Measurements from ENCODE around the gene HBE1. TPM values are rescaled to one million over a fixed set of nuclear protein-coding genes. Genes with fewer than 3 reads are reported as not detected.

HBE1 gene
- total RNA-seq, 1 donor from 2014 or later = not detected

DNA sequence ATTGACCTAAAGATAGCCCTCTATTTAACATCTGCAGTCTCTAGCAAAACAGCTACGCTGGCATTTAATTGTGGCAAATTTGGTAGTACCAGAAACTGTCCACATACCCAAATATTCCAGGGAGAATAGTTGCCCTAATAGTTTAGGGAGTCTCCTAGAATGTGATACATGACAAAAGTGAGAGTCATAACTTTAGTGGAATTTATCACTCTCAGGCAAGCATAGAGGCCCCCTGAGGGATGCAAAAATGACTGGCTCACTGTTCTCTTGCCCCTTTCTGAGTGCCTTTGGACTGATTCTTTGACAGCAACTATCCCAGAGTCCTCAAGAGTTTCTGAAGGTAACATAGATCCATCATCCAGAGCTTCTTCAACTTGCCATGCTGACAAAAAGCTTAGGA lies 34.3 kb upstream of the HBE1 start:
- no peaks in the 10 kb centered on the region for H3K9me3 Mint-ChIP-seq (ENCODE audit: unreplicated experiment)
- H3K36me3 Mint-ChIP-seq (ENCODE audit: unreplicated experiment) = no peaks in the 10 kb centered on the region
- TF ChIP-seq, protein P1, sequence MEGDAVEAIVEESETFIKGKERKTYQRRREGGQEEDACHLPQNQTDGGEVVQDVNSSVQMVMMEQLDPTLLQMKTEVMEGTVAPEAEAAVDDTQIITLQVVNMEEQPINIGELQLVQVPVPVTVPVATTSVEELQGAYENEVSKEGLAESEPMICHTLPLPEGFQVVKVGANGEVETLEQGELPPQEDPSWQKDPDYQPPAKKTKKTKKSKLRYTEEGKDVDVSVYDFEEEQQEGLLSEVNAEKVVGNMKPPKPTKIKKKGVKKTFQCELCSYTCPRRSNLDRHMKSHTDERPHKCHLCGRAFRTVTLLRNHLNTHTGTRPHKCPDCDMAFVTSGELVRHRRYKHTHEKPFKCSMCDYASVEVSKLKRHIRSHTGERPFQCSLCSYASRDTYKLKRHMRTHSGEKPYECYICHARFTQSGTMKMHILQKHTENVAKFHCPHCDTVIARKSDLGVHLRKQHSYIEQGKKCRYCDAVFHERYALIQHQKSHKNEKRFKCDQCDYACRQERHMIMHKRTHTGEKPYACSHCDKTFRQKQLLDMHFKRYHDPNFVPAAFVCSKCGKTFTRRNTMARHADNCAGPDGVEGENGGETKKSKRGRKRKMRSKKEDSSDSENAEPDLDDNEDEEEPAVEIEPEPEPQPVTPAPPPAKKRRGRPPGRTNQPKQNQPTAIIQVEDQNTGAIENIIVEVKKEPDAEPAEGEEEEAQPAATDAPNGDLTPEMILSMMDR (IDR thresholded peaks at IDR 0.05) = no peak
- peaks cover 28% of the 10 kb centered on the region for H3K27me3 Mint-ChIP-seq (ENCODE audit: unreplicated experiment)
- H3K4me1 Mint-ChIP-seq (ENCODE audit: unreplicated experiment) = no peaks in the 10 kb centered on the region
- no peak for DNase-seq (ENCODE audit: extremely low spot score, unreplicated experiment)
- no peak overlapping the region for H3K4me3 Mint-ChIP-seq (ENCODE audit: unreplicated experiment)
- H3K27ac Mint-ChIP-seq (ENCODE audit: unreplicated experiment) = no peak overlapping the region

DNA sequence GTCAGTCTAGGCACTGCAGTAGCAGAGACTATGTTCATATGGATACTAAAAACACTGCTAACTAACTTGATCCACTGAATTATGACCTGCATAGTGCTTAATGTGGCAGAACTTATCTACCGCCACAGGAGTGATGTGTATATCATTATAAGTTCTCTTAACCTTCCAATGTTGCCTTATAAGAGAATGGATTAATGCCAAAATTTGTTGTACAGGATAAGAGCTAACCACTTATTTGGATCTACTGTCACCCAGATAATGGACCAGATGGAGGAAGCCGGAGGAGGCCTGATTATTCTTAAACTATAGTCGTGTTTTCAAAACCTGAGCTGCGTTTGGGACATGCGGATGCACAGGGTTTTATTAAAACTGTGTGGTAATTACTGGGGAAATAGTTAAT lies 33.9 kb upstream of the HBE1 start:
- TF ChIP-seq, protein P1 (IDR thresholded peaks at IDR 0.05) = no peak

DNA sequence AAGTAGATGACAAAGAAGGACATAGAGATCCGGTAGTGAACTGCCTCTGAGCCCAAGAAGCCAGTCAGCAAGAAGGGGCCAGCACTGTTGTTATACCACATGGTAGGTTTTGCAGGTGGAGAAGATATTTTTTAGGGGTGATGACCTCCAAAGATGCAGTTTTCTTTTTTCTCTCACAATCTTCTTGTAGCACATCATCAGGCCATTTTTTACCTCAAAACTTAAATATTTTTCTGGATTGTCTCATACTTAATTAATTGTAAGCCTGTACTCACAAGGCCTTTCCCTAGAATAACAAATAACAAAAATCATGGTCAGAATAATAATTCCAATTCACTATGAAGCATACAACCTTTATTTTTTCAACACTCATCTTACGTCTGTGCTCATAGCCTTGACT lies 32.1 kb upstream of the HBE1 start, which contains the start of gene OR51B4:
TSS of gene OR51B4 (minus strand) at position 101 of the 400 bp plus-strand sequence. CDS start at position 101, 0 bp downstream.
- H3K4me3 Mint-ChIP-seq (ENCODE audit: unreplicated experiment) = no peak within 1 kb of the TSS
- DNase-seq (ENCODE audit: extremely low spot score, unreplicated experiment) = no peak
- H3K36me3 Mint-ChIP-seq (ENCODE audit: unreplicated experiment) = no peaks in the 10 kb centered on the region
- TF ChIP-seq, protein P1 (IDR thresholded peaks at IDR 0.05) = no peak
- H3K4me1 Mint-ChIP-seq (ENCODE audit: unreplicated experiment) = no peaks in the 10 kb centered on the region
- H3K27ac Mint-ChIP-seq (ENCODE audit: unreplicated experiment) = no peak within 1 kb of the TSS
- H3K9me3 Mint-ChIP-seq (ENCODE audit: unreplicated experiment) = no peaks in the 10 kb centered on the region
- peaks cover 33% of the 10 kb centered on the region for H3K27me3 Mint-ChIP-seq (ENCODE audit: unreplicated experiment)

More for the DNA sequence above, 33.9 kb upstream of the HBE1 start:
- DNase-seq (ENCODE audit: extremely low spot score, unreplicated experiment) = no peak
- Mint-ChIP-seq H3K27me3 (ENCODE audit: unreplicated experiment) (peaks cover 28% of the 10 kb centered on the region), H3K4me1 (ENCODE audit: unreplicated experiment) (no peaks in the 10 kb centered on the region), H3K9me3 (ENCODE audit: unreplicated experiment) (no peaks in the 10 kb centered on the region), H3K36me3 (ENCODE audit: unreplicated experiment) (no peaks in the 10 kb centered on the region), H3K4me3 (ENCODE audit: unreplicated experiment) (no peak overlapping the region), H3K27ac (ENCODE audit: unreplicated experiment) (no peak overlapping the region)

DNA sequence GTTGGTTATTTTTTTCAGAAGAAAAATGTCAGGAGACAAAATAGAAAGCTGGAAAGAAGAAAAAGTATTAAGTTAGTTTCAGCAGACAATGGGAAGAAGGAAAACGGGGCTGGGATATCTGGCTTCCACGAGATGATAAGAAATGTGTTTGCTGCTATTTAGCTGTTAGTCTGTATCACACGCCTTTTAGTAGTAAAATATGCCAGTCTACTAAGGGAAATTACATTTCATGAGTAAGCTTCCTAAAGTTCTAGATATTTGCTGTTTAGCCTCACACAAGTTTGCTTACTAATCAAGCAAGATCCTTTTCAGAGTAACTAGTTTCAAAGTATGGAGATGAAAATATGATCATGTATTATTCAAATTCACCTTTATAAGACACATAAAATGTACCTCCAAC lies 30.5 kb upstream of the HBE1 start:
- H3K9me3 Mint-ChIP-seq (ENCODE audit: unreplicated experiment) = no peaks in the 10 kb centered on the region
- no peak overlapping the region for H3K4me3 Mint-ChIP-seq (ENCODE audit: unreplicated experiment)
- TF ChIP-seq, protein P1 (IDR thresholded peaks at IDR 0.05) = no peak
- H3K27ac Mint-ChIP-seq (ENCODE audit: unreplicated experiment) = no peak overlapping the region
- H3K27me3 Mint-ChIP-seq (ENCODE audit: unreplicated experiment) = peaks cover 42% of the 10 kb centered on the region
- H3K36me3 Mint-ChIP-seq (ENCODE audit: unreplicated experiment) = no peaks in the 10 kb centered on the region
- H3K4me1 Mint-ChIP-seq (ENCODE audit: unreplicated experiment) = no peaks in the 10 kb centered on the region
- no peak for DNase-seq (ENCODE audit: extremely low spot score, unreplicated experiment)

DNA sequence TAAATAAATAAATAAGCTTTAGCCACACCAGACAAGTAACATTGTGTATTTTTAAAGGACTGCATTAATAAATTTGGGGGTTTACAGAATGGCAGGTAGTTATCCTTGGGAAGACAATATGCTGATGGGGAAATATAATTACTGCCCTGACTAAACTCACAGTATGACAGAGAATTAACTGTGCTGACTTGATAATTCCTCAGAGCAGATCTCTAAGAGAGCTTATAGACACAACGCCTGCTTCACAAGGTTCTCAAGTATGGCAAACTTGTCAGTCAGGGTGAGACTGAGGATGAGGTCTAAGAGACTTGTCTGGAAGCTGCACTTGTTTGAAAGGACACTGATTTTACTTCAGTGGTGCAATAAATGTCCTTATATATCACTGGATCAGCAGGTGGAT lies 28.7 kb upstream of the HBE1 start:
- no peak for DNase-seq (ENCODE audit: extremely low spot score, unreplicated experiment)
- Mint-ChIP-seq H3K27ac (ENCODE audit: unreplicated experiment) (no peak overlapping the region), H3K9me3 (ENCODE audit: unreplicated experiment) (no peaks in the 10 kb centered on the region), H3K4me3 (ENCODE audit: unreplicated experiment) (no peak overlapping the region), H3K27me3 (ENCODE audit: unreplicated experiment) (peaks cover 39% of the 10 kb centered on the region), H3K36me3 (ENCODE audit: unreplicated experiment) (no peaks in the 10 kb centered on the region), H3K4me1 (ENCODE audit: unreplicated experiment) (no peaks in the 10 kb centered on the region)
- TF ChIP-seq, protein P1 (IDR thresholded peaks at IDR 0.05) = no peak

Data from osteocyte (in vitro differentiated cells).